PC-9 (cell line): ENCODE results near the gene MYEF2. TPM values are rescaled to one million over a fixed set of nuclear protein-coding genes. Genes with fewer than 3 reads are reported as not detected.

Source experiments
- BruUV-seq: library from RNA; stranded (reverse); fragments of 400-500 nt; replicated peaks from 2 replicates; lab custom pipeline; 2021; lab: Mats Ljungman, UMichigan
- CTCF ChIA-PET: fragments of 300-600 bp; sonication (Branson Sonifier 250); formaldehyde crosslinking; loops from one replicate; lab custom pipeline; 2022; ENCODE audit warnings: antibody characterized with exemption; lab: Charles Lee
- POLR2A ChIA-PET: fragments of 300-600 bp; sonication (Branson Sonifier 250); formaldehyde crosslinking; loops from one replicate; lab custom pipeline; 2022; ENCODE audit warnings: antibody characterized with exemption; ENCODE audit not compliant: unreplicated experiment; lab: Charles Lee
- DNase-seq, 2 experiments: peaks; one replicate each; pipeline versions ENCODE4 v3.0.0 to v3.0.0-alpha.2; 2015 to 2022; ENCODE audit warnings: mixed read lengths in 1 of 2
- H2AFZ ChIP-seq: fragments of 200-600 bp; sonication (generic); 2 replicates; pipeline ENCODE4 v1.8.1; 2017; ENCODE audit warnings: antibody characterized with exemption
- H3F3A ChIP-seq: fragments of 200-600 bp; sonication (generic); 2 replicates; pipeline ENCODE4 v1.8.1; 2017; ENCODE audit warnings: antibody characterized with exemption, mild to moderate bottlenecking, low read depth; ENCODE audit not compliant: insufficient read depth
- H3K27ac ChIP-seq: fragments of 200-600 bp; sonication (generic); 2 replicates; pipeline ENCODE4 v1.6.1; 2016; ENCODE audit warnings: mixed run types
- H3K27me3 ChIP-seq: fragments of 200-600 bp; sonication (generic); 2 replicates; pipeline ENCODE4 v1.6.1; 2016; ENCODE audit warnings: low read depth, mixed run types; ENCODE audit not compliant: insufficient read depth
- H3K36me3 ChIP-seq: fragments of 200-600 bp; sonication (generic); 2 replicates; pipeline ENCODE4 v1.6.1; 2016; ENCODE audit warnings: low read depth, mixed run types
- H3K4me1 ChIP-seq: fragments of 200-600 bp; sonication (generic); replicated peaks from 2 replicates; pipeline ENCODE4 v1.6.1; 2016; ENCODE audit warnings: mixed run types; ENCODE audit not compliant: insufficient read depth
- H3K4me2 ChIP-seq: fragments of 200-600 bp; sonication (generic); 2 replicates; pipeline ENCODE4 v1.6.1; 2017; ENCODE audit warnings: mixed run types
- H3K4me3 ChIP-seq: fragments of 200-600 bp; sonication (generic); 2 replicates; pipeline ENCODE4 v1.6.1; 2016; ENCODE audit warnings: mixed run types
- H3K79me2 ChIP-seq: fragments of 200-600 bp; sonication (generic); 2 replicates; pipeline ENCODE4 v1.6.1; 2017; ENCODE audit warnings: low read depth, mixed run types
- H3K9me2 ChIP-seq: fragments of 200-600 bp; sonication (generic); 2 replicates; pipeline ENCODE4 v1.8.1; 2017; ENCODE audit warnings: mild to moderate bottlenecking; ENCODE audit not compliant: insufficient read depth
- H3K9me3 ChIP-seq: fragments of 200-600 bp; sonication (generic); 2 replicates; pipeline ENCODE4 v1.8.1; 2016; ENCODE audit warnings: low read depth; ENCODE audit not compliant: insufficient read depth
- H4K20me1 ChIP-seq: fragments of 200-600 bp; sonication (generic); 2 replicates; pipeline ENCODE4 v1.8.1; 2017; ENCODE audit not compliant: insufficient read depth
- EZH2 ChIP-seq: fragments of 200-600 bp; sonication (generic); IDR thresholded peaks from 2 replicates; pipeline ENCODE4 v1.8.0; 2017; ENCODE audit warnings: antibody characterized with exemption, low read depth
- intact Hi-C: fragments of 100-400 bp; cut with micrococcal nuclease; formaldehyde crosslinking; loops from one replicate; pipeline ENCODE4 v1.10.0; 2022; ENCODE audit not compliant: unreplicated experiment
- total RNA-seq: library from RNA; stranded (reverse); gene quantifications from 2 replicates; pipeline ENCODE4 v1.2.3, GENCODE V29; 2021
- TF ChIP-seq, protein P1 (sequence below): fragments of 200-600 bp; sonication (generic); conservative IDR thresholded peaks from 2 replicates; pipeline ENCODE4 v1.6.1; 2017; ENCODE audit warnings: mixed run types, antibody characterized with exemption, mild to moderate bottlenecking, moderate library complexity

The MYEF2 gene
- total RNA-seq, 1 experiment from 2014 or later = 2.1 TPM

DNA sequence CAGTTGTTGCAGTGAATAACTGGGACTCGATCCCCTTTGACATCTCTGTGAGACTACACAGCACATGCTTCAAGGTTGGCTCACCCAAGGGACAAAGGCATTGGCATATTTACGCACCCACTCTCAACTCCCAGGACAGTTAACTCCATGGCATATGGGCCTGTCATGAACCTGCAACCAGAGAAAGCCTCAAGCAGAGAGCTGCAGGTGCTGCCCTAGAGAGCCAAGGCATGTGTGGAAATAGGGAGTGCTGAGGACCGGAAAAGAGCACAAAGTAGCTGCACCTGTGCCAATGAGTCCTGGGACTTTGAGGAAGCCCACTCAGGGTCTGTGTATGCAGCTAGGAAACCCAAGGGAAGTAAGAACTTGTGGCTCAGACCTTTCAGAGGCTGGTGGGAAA, 90.3 kb downstream of the MYEF2 start:
- BruUV-seq = no TSS peak
- CTCF ChIA-PET = no interaction called here

DNA sequence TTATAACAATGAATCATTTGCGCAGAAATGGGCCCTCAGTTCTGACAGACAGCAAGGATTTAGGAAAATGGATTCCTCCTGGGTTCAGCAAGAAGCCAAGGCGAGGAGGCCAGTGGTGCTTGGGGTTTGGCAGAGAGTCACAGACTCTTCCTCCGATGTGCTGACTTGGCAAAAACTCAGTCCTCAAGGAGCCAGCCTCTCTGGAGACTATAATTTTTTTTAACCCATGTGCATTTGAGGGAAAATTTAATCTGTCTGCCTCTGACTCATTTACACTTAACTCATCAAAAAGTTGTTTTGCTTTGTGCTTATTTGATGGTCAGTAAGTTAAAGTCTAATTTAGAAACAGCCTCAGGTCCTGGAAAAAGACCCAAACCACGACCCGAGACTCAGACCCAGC, 91.5 kb downstream of the MYEF2 start:
- intact Hi-C loops = no loop called here
- no peaks in the 10 kb centered on the region for H3K27me3 ChIP-seq
- no peak overlapping the region for H3K4me2 ChIP-seq
- H4K20me1 ChIP-seq = no peaks in the 10 kb centered on the region
- TF ChIP-seq, protein P1, sequence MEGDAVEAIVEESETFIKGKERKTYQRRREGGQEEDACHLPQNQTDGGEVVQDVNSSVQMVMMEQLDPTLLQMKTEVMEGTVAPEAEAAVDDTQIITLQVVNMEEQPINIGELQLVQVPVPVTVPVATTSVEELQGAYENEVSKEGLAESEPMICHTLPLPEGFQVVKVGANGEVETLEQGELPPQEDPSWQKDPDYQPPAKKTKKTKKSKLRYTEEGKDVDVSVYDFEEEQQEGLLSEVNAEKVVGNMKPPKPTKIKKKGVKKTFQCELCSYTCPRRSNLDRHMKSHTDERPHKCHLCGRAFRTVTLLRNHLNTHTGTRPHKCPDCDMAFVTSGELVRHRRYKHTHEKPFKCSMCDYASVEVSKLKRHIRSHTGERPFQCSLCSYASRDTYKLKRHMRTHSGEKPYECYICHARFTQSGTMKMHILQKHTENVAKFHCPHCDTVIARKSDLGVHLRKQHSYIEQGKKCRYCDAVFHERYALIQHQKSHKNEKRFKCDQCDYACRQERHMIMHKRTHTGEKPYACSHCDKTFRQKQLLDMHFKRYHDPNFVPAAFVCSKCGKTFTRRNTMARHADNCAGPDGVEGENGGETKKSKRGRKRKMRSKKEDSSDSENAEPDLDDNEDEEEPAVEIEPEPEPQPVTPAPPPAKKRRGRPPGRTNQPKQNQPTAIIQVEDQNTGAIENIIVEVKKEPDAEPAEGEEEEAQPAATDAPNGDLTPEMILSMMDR = no peak
- TF ChIP-seq EZH2 = no peak
- H3K4me3 ChIP-seq = no peak overlapping the region
- no peak for DNase-seq
- BruUV-seq = no TSS peak
- H3K9me3 ChIP-seq = no peaks in the 10 kb centered on the region
- POLR2A ChIA-PET = no interaction called here
- no peaks in the 10 kb centered on the region for H3K36me3 ChIP-seq
- no peaks in the 10 kb centered on the region for H3K79me2 ChIP-seq
- no peak overlapping the region for H2AFZ ChIP-seq
- H3K27ac ChIP-seq = no peak overlapping the region
- H3K9me2 ChIP-seq = no peaks in the 10 kb centered on the region
- no peaks in the 10 kb centered on the region for H3K4me1 ChIP-seq
- no peaks in the 10 kb centered on the region for H3F3A ChIP-seq
- CTCF ChIA-PET = interaction anchor here (0.6 kb wide), 1 partner anchor 24 kb away, joined by 3 read pairs; no protein-coding TSS in a partner anchor

More for the DNA sequence above, 90.3 kb downstream of the MYEF2 start:
- Histone ChIP-seq H3K9me2 (no peaks in the 10 kb centered on the region), H3K27ac (no peak overlapping the region), H4K20me1 (no peaks in the 10 kb centered on the region), H3K79me2 (no peaks in the 10 kb centered on the region), H3K4me1 (no peaks in the 10 kb centered on the region), H3K9me3 (no peaks in the 10 kb centered on the region), H3K4me3 (no peak overlapping the region), H3K27me3 (no peaks in the 10 kb centered on the region), H3F3A (no peaks in the 10 kb centered on the region), H3K4me2 (no peak overlapping the region), H3K36me3 (no peaks in the 10 kb centered on the region), H2AFZ (no peak overlapping the region)
- POLR2A ChIA-PET = no interaction called here
- no peak for TF ChIP-seq EZH2
- TF ChIP-seq, protein P1 = no peak
- intact Hi-C loops = no loop called here
- no peak for DNase-seq

DNA sequence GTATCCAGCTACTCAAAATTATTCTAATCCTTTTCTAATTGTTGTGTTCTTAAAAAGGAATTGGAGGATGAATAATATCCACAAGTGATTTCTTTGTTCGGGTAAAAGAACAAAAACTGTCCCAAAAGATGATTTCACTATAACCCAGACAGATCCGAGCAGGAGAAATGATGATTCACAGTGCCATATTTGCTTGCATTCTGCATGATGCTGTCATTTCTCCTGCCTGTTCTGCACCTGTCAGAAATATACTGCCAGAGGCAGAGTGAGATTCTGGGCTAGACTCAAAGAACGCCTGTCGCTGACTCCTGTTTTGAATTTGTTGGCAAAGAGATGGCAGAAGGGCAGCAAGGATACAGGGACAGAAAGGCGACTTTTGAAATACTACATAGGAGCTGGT, 92.0 kb downstream of the MYEF2 start:
- H2AFZ ChIP-seq = no peak overlapping the region
- no peak for DNase-seq
- no peak overlapping the region for H3K4me3 ChIP-seq
- ChIA-PET CTCF (interaction anchor here (0.6 kb wide), 1 partner anchor 25 kb away, joined by 3 read pairs; no protein-coding TSS in a partner anchor), POLR2A (no interaction called here)
- H3F3A ChIP-seq = no peaks in the 10 kb centered on the region
- H3K9me3 ChIP-seq = no peaks in the 10 kb centered on the region
- H3K27ac ChIP-seq = no peak overlapping the region
- no peaks in the 10 kb centered on the region for H3K36me3 ChIP-seq
- intact Hi-C loops = no loop called here
- H3K79me2 ChIP-seq = no peaks in the 10 kb centered on the region
- BruUV-seq = no TSS peak
- no peak overlapping the region for H3K4me2 ChIP-seq
- no peaks in the 10 kb centered on the region for H3K27me3 ChIP-seq
- TF ChIP-seq, protein P1 = no peak
- TF ChIP-seq EZH2 = no peak
- no peaks in the 10 kb centered on the region for H3K4me1 ChIP-seq
- H4K20me1 ChIP-seq = no peaks in the 10 kb centered on the region
- no peaks in the 10 kb centered on the region for H3K9me2 ChIP-seq
